Neural cell (in vitro differentiated cells): ENCODE data around the gene DAPK2. TPM values are rescaled to one million over a fixed set of nuclear protein-coding genes. Genes with fewer than 3 reads are reported as not detected.

Experiments used
- H2AFZ ChIP-seq: fragments of 200-600, 300-800 bp; sonication (generic), shearing (Covaris generic); 2 replicates; pipeline ENCODE4 v1.6.0; 2014; ENCODE audit warnings: low read depth, mild to moderate bottlenecking, antibody characterized with exemption, low read length, moderate library complexity
- H3F3A ChIP-seq: fragments of 200-600 bp; shearing (Covaris generic); 2 replicates; pipeline ENCODE4 v1.6.1; 2016; ENCODE audit warnings: mild to moderate bottlenecking, moderate library complexity, mixed read lengths, antibody characterized with exemption, low read length; ENCODE audit not compliant: insufficient read depth, poor library complexity, severe bottlenecking
- H3K27ac ChIP-seq: fragments of 200-600, 300-800 bp; sonication (generic), shearing (Covaris generic); 2 replicates; pipeline ENCODE4 v1.5.1; 2014; ENCODE audit warnings: mild to moderate bottlenecking, low read length, moderate library complexity
- H3K27me3 ChIP-seq: fragments of 300-800, 200-600 bp; sonication (generic), shearing (Covaris generic); 2 replicates; pipeline ENCODE4 v1.6.0; 2014; ENCODE audit warnings: mild to moderate bottlenecking, low read depth, low read length, moderate library complexity; ENCODE audit not compliant: insufficient read depth
- H3K36me3 ChIP-seq: fragments of 300-800, 200-600 bp; sonication (generic), shearing (Covaris generic); 2 replicates; pipeline ENCODE4 v1.5.1; 2014; ENCODE audit warnings: mild to moderate bottlenecking, antibody characterized with exemption, low read length, moderate library complexity; ENCODE audit not compliant: insufficient read depth
- H3K4me2 ChIP-seq: fragments of 300-800, 200-600 bp; sonication (generic), shearing (Covaris generic); 2 replicates; pipeline ENCODE4 v1.6.0; 2014; ENCODE audit warnings: mild to moderate bottlenecking, low read length
- H3K4me3 ChIP-seq: fragments of 300-800, 200-600 bp; sonication (generic), shearing (Covaris generic); 2 replicates; pipeline ENCODE4 v1.5.1; 2014; ENCODE audit warnings: mild to moderate bottlenecking, low read length, moderate library complexity
- H3K79me2 ChIP-seq: fragments of 200-600 bp; shearing (Covaris generic); replicated peaks from 2 replicates; pipeline ENCODE4 v1.6.0; 2014; ENCODE audit warnings: mild to moderate bottlenecking, low read length, moderate library complexity; ENCODE audit not compliant: insufficient read depth
- H3K9ac ChIP-seq: fragments of 300-800, 200-600 bp; sonication (generic), shearing (Covaris generic); 2 replicates; pipeline ENCODE4 v1.6.1; 2016; ENCODE audit warnings: mild to moderate bottlenecking, low read length, mixed read lengths
- H3K9me2 ChIP-seq: fragments of 200-600 bp; shearing (Covaris generic); 2 replicates; pipeline ENCODE4 v1.6.1; 2016; ENCODE audit warnings: mild to moderate bottlenecking, low read length, mixed read lengths; ENCODE audit not compliant: insufficient read depth
- H3K9me3 ChIP-seq: fragments of 200-600, 300-800 bp; sonication (generic), shearing (Covaris generic); 2 replicates; pipeline ENCODE4 v1.6.1; 2016; ENCODE audit warnings: mild to moderate bottlenecking, mixed run types, low read length, moderate library complexity, mixed read lengths
- H4K20me1 ChIP-seq: fragments of 200-600 bp; shearing (Covaris generic); 2 replicates; pipeline ENCODE4 v1.6.1; 2016; ENCODE audit warnings: mild to moderate bottlenecking, mixed run types; ENCODE audit not compliant: insufficient read depth
- EP300 ChIP-seq: fragments of 450-650 bp; conservative IDR thresholded peaks from 2 replicates; pipeline ENCODE4 v1.6.1; 2014; ENCODE audit warnings: antibody characterized with exemption, mild to moderate bottlenecking, moderate library complexity; ENCODE audit not compliant: poor library complexity, severe bottlenecking
- EZH2 ChIP-seq: fragments of 200-600, 300-800 bp; shearing (Covaris generic), sonication (generic); IDR thresholded peaks from 2 replicates; pipeline ENCODE4 v1.6.1; 2014; ENCODE audit warnings: antibody characterized with exemption, low read length, borderline replicate concordance, mild to moderate bottlenecking; ENCODE audit not compliant: insufficient read depth, poor library complexity, severe bottlenecking
- MXI1 ChIP-seq: fragments of 450-650 bp; conservative IDR thresholded peaks from 2 replicates; pipeline ENCODE4 v1.6.1; 2014; ENCODE audit warnings: antibody characterized with exemption, mild to moderate bottlenecking; ENCODE audit not compliant: poor library complexity, severe bottlenecking
- POLR2AphosphoS5 ChIP-seq: IDR thresholded peaks from 2 replicates; pipeline ENCODE4 v1.6.1; 2012
- RAD21 ChIP-seq: fragments of 450-650 bp; conservative IDR thresholded peaks from 2 replicates; pipeline ENCODE4 v1.6.1; 2014; ENCODE audit warnings: antibody characterized with exemption, mild to moderate bottlenecking, moderate library complexity
- SMC3 ChIP-seq: fragments of 450-650 bp; conservative IDR thresholded peaks from 2 replicates; pipeline ENCODE4 v1.6.1; 2014; ENCODE audit warnings: antibody characterized with exemption, mild to moderate bottlenecking, moderate library complexity; ENCODE audit not compliant: poor library complexity
- TAF1 ChIP-seq: IDR thresholded peaks from 2 replicates; pipeline ENCODE4 v1.6.1; 2012; ENCODE audit warnings: low read depth
- polyA plus RNA-seq: library from polyadenylated mRNA; depleted of rRNA; stranded (reverse); fragments of >200 nt; gene quantifications from 2 replicates; pipeline ENCODE4 v1.2.3, GENCODE V29; 2014
- TF ChIP-seq, protein P1 (sequence below): IDR thresholded peaks from 2 replicates; pipeline ENCODE4 v1.6.1; 2012; ENCODE audit warnings: borderline replicate concordance
- TF ChIP-seq, protein P2 (sequence below): fragments of 450-650 bp; IDR thresholded peaks from 2 replicates; pipeline ENCODE4 v1.5.1; 2014; ENCODE audit warnings: antibody characterized with exemption, mild to moderate bottlenecking, moderate library complexity; ENCODE audit not compliant: poor library complexity, severe bottlenecking

The DAPK2 gene
- polyA plus RNA-seq, 1 donor from 2014 or later, result 0.78 TPM

DNA sequence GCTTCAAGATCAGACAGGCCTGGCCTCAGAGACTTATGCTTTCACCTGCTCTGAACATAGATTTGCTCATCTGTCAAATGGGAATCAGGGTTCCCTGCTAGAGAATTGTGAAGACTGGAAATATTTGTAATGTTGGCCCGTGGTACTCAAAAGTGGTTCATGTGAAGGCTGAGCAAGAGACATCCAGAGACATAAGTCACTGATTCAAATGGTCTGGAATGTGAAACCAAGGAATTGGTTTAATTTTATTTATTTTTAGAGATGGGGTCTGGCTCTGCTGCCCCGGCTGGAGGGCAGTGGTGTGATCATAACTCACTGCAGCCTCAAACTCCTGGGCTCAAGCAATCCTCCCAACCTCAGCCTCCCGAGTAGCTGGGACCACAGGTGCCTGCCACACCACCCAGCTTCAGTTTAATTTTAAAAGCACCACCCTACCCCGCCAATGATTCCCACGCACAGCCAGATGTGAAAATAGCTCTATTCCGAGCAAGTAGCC is 60.1 kb downstream of the DAPK2 start:
- TF ChIP-seq, protein P1, sequence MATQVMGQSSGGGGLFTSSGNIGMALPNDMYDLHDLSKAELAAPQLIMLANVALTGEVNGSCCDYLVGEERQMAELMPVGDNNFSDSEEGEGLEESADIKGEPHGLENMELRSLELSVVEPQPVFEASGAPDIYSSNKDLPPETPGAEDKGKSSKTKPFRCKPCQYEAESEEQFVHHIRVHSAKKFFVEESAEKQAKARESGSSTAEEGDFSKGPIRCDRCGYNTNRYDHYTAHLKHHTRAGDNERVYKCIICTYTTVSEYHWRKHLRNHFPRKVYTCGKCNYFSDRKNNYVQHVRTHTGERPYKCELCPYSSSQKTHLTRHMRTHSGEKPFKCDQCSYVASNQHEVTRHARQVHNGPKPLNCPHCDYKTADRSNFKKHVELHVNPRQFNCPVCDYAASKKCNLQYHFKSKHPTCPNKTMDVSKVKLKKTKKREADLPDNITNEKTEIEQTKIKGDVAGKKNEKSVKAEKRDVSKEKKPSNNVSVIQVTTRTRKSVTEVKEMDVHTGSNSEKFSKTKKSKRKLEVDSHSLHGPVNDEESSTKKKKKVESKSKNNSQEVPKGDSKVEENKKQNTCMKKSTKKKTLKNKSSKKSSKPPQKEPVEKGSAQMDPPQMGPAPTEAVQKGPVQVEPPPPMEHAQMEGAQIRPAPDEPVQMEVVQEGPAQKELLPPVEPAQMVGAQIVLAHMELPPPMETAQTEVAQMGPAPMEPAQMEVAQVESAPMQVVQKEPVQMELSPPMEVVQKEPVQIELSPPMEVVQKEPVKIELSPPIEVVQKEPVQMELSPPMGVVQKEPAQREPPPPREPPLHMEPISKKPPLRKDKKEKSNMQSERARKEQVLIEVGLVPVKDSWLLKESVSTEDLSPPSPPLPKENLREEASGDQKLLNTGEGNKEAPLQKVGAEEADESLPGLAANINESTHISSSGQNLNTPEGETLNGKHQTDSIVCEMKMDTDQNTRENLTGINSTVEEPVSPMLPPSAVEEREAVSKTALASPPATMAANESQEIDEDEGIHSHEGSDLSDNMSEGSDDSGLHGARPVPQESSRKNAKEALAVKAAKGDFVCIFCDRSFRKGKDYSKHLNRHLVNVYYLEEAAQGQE, result no peak
- TF ChIP-seq SMC3, result no peak
- TF ChIP-seq POLR2AphosphoS5, result no peak
- no peak for TF ChIP-seq TAF1
- TF ChIP-seq RAD21, result no peak
- TF ChIP-seq EP300, result no peak
- TF ChIP-seq, protein P2, sequence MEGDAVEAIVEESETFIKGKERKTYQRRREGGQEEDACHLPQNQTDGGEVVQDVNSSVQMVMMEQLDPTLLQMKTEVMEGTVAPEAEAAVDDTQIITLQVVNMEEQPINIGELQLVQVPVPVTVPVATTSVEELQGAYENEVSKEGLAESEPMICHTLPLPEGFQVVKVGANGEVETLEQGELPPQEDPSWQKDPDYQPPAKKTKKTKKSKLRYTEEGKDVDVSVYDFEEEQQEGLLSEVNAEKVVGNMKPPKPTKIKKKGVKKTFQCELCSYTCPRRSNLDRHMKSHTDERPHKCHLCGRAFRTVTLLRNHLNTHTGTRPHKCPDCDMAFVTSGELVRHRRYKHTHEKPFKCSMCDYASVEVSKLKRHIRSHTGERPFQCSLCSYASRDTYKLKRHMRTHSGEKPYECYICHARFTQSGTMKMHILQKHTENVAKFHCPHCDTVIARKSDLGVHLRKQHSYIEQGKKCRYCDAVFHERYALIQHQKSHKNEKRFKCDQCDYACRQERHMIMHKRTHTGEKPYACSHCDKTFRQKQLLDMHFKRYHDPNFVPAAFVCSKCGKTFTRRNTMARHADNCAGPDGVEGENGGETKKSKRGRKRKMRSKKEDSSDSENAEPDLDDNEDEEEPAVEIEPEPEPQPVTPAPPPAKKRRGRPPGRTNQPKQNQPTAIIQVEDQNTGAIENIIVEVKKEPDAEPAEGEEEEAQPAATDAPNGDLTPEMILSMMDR, result no peak
- Histone ChIP-seq H3K36me3 (no peaks in the 10 kb centered on the region), H3K4me2 (no peak overlapping the region), H3K4me3 (no peak overlapping the region), H3K9me2 (no peaks in the 10 kb centered on the region), H3K79me2 (no peaks in the 10 kb centered on the region), H3K9me3 (no peaks in the 10 kb centered on the region), H4K20me1 (no peaks in the 10 kb centered on the region), H3K27me3 (no peaks in the 10 kb centered on the region), H3K9ac (no peak overlapping the region), H2AFZ (no peak overlapping the region), H3F3A (no peaks in the 10 kb centered on the region), H3K27ac (no peak overlapping the region)

- Histone ChIP-seq H3K4me2 (no peak overlapping the region), H3K9ac (no peak overlapping the region), H4K20me1 (no peaks in the 10 kb centered on the region), H3K36me3 (no peaks in the 10 kb centered on the region), H3K27me3 (no peaks in the 10 kb centered on the region), H3K9me2 (no peaks in the 10 kb centered on the region), H3F3A (no peaks in the 10 kb centered on the region), H3K4me3 (no peak overlapping the region), H2AFZ (no peak overlapping the region), H3K79me2 (no peaks in the 10 kb centered on the region), H3K27ac (no peak overlapping the region), H3K9me3 (no peaks in the 10 kb centered on the region)
- TF ChIP-seq POLR2AphosphoS5 (no peak), EZH2 (no peak), TAF1 (no peak), SMC3 (no peak), EP300 (no peak), RAD21 (no peak), MXI1 (no peak)
- TF ChIP-seq, protein P2, result no peak
- TF ChIP-seq, protein P1, result no peak
These were observed 60.8 kb downstream of the DAPK2 start for GRCh38 chr15:63985221-63986184.
